PC-9 (cell line): ENCODE measurements around the gene LZTS2. TPM values are rescaled to one million over a fixed set of nuclear protein-coding genes. Genes with fewer than 3 reads are reported as not detected.
A peak's percentile ranks its signal among the peaks of the same experiment; 100 is the strongest.

ENCODE experiments used
- Bru-seq: library from RNA; stranded (reverse); fragments of 400-500 nt; gene quantifications from one replicate; lab custom pipeline; 2021; lab: Mats Ljungman, UMichigan
- BruChase-seq, 2 experiments: library from RNA; stranded (reverse); fragments of 400-500 nt; gene quantifications; one replicate each; lab custom pipeline; 2021; lab: Mats Ljungman, UMichigan
- BruUV-seq: library from RNA; stranded (reverse); fragments of 400-500 nt; replicated peaks from 2 replicates; lab custom pipeline; 2021; lab: Mats Ljungman, UMichigan
- CTCF ChIA-PET: fragments of 300-600 bp; sonication (Branson Sonifier 250); formaldehyde crosslinking; loops from one replicate; lab custom pipeline; 2022; ENCODE audit warnings: antibody characterized with exemption; lab: Charles Lee
- POLR2A ChIA-PET: fragments of 300-600 bp; sonication (Branson Sonifier 250); formaldehyde crosslinking; loops from one replicate; lab custom pipeline; 2022; ENCODE audit warnings: antibody characterized with exemption; ENCODE audit not compliant: unreplicated experiment; lab: Charles Lee
- DNase-seq, 2 experiments: peaks; one replicate each; pipeline versions ENCODE4 v3.0.0 to v3.0.0-alpha.2; 2015 to 2022; ENCODE audit warnings: mixed read lengths in 1 of 2
- H2AFZ ChIP-seq: fragments of 200-600 bp; sonication (generic); 2 replicates; pipeline ENCODE4 v1.8.1; 2017; ENCODE audit warnings: antibody characterized with exemption
- H3F3A ChIP-seq: fragments of 200-600 bp; sonication (generic); 2 replicates; pipeline ENCODE4 v1.8.1; 2017; ENCODE audit warnings: antibody characterized with exemption, mild to moderate bottlenecking, low read depth; ENCODE audit not compliant: insufficient read depth
- H3K27ac ChIP-seq: fragments of 200-600 bp; sonication (generic); 2 replicates; pipeline ENCODE4 v1.6.1; 2016; ENCODE audit warnings: mixed run types
- H3K27me3 ChIP-seq: fragments of 200-600 bp; sonication (generic); 2 replicates; pipeline ENCODE4 v1.6.1; 2016; ENCODE audit warnings: low read depth, mixed run types; ENCODE audit not compliant: insufficient read depth
- H3K36me3 ChIP-seq: fragments of 200-600 bp; sonication (generic); 2 replicates; pipeline ENCODE4 v1.6.1; 2016; ENCODE audit warnings: low read depth, mixed run types
- H3K4me1 ChIP-seq: fragments of 200-600 bp; sonication (generic); replicated peaks from 2 replicates; pipeline ENCODE4 v1.6.1; 2016; ENCODE audit warnings: mixed run types; ENCODE audit not compliant: insufficient read depth
- H3K4me2 ChIP-seq: fragments of 200-600 bp; sonication (generic); 2 replicates; pipeline ENCODE4 v1.6.1; 2017; ENCODE audit warnings: mixed run types
- H3K4me3 ChIP-seq: fragments of 200-600 bp; sonication (generic); 2 replicates; pipeline ENCODE4 v1.6.1; 2016; ENCODE audit warnings: mixed run types
- H3K79me2 ChIP-seq: fragments of 200-600 bp; sonication (generic); 2 replicates; pipeline ENCODE4 v1.6.1; 2017; ENCODE audit warnings: low read depth, mixed run types
- H3K9me2 ChIP-seq: fragments of 200-600 bp; sonication (generic); 2 replicates; pipeline ENCODE4 v1.8.1; 2017; ENCODE audit warnings: mild to moderate bottlenecking; ENCODE audit not compliant: insufficient read depth
- H3K9me3 ChIP-seq: fragments of 200-600 bp; sonication (generic); 2 replicates; pipeline ENCODE4 v1.8.1; 2016; ENCODE audit warnings: low read depth; ENCODE audit not compliant: insufficient read depth
- H4K20me1 ChIP-seq: fragments of 200-600 bp; sonication (generic); 2 replicates; pipeline ENCODE4 v1.8.1; 2017; ENCODE audit not compliant: insufficient read depth
- EZH2 ChIP-seq: fragments of 200-600 bp; sonication (generic); IDR thresholded peaks from 2 replicates; pipeline ENCODE4 v1.8.0; 2017; ENCODE audit warnings: antibody characterized with exemption, low read depth
- intact Hi-C: fragments of 100-400 bp; cut with micrococcal nuclease; formaldehyde crosslinking; loops from one replicate; pipeline ENCODE4 v1.10.0; 2022; ENCODE audit not compliant: unreplicated experiment
- long read RNA-seq: library from polyadenylated mRNA; stranded (forward); transcript quantifications from one replicate; pipeline ENCODE4 v2.0.0, GENCODE V29; 2022
- total RNA-seq: library from RNA; stranded (reverse); gene quantifications from 2 replicates; pipeline ENCODE4 v1.2.3, GENCODE V29; 2021
- TF ChIP-seq, protein P1 (sequence below): fragments of 200-600 bp; sonication (generic); conservative IDR thresholded peaks from 2 replicates; pipeline ENCODE4 v1.6.1; 2017; ENCODE audit warnings: mixed run types, antibody characterized with exemption, mild to moderate bottlenecking, moderate library complexity

The LZTS2 gene
- total RNA-seq: 32.5 and 39.5 TPM in 2 replicates
- Bru-seq, nascent RNA: percentile 46 among the genes with signal in this experiment
- percentile 66 among the genes with signal in this experiment for BruChase-seq, experiment 1, labeled RNA remaining after a 2-hour chase
- BruChase-seq, experiment 2, labeled RNA remaining after a 6-hour chase: percentile 76 among the genes with signal in this experiment
- long read RNA-seq, full-length matches to known transcripts: 7 of 47 reads
- long read RNA-seq, partial matches to known transcripts: 9 of 47 reads
- long read RNA-seq, other reads (novel, unspliced or antisense): 31 of 47 reads

- H3K36me3 ChIP-seq: no peaks in the 10 kb centered on the region
- H3K9me3 ChIP-seq: no peaks in the 10 kb centered on the region
- peaks cover 5% of the 10 kb centered on the region; the same call in 1 of the 2 replicates for H3F3A ChIP-seq
- no peak for TF ChIP-seq EZH2
- TF ChIP-seq, protein P1, sequence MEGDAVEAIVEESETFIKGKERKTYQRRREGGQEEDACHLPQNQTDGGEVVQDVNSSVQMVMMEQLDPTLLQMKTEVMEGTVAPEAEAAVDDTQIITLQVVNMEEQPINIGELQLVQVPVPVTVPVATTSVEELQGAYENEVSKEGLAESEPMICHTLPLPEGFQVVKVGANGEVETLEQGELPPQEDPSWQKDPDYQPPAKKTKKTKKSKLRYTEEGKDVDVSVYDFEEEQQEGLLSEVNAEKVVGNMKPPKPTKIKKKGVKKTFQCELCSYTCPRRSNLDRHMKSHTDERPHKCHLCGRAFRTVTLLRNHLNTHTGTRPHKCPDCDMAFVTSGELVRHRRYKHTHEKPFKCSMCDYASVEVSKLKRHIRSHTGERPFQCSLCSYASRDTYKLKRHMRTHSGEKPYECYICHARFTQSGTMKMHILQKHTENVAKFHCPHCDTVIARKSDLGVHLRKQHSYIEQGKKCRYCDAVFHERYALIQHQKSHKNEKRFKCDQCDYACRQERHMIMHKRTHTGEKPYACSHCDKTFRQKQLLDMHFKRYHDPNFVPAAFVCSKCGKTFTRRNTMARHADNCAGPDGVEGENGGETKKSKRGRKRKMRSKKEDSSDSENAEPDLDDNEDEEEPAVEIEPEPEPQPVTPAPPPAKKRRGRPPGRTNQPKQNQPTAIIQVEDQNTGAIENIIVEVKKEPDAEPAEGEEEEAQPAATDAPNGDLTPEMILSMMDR: no peak
- no peak for DNase-seq
- no TSS peak for BruUV-seq
- no peaks in the 10 kb centered on the region; the same call in 1 of the 2 replicates for H4K20me1 ChIP-seq
- peak within 1 kb of the TSS; percentile 93 for H3K4me2 ChIP-seq
- POLR2A ChIA-PET: interaction anchor here (0.7 kb wide), 1 partner anchor 90 kb away, joined by 4 read pairs; no protein-coding TSS in a partner anchor
- H3K4me1 ChIP-seq: peaks cover 11% of the 10 kb centered on the region
- H3K9me2 ChIP-seq: no peaks in the 10 kb centered on the region
- CTCF ChIA-PET: no interaction called here
- H3K4me3 ChIP-seq: peak within 1 kb of the TSS; percentile 76
- 0 out of 2 replicates have a peak, but pooled peaks cover 5% of the 10 kb centered on the region for H3K79me2 ChIP-seq
- intact Hi-C loops: no loop called here
- H3K27ac ChIP-seq: 0 out of 2 replicates have a peak within 1 kb of the TSS, but pooled peaks have one; percentile 12
- no peaks in the 10 kb centered on the region for H3K27me3 ChIP-seq
- H2AFZ ChIP-seq: peak within 1 kb of the TSS; percentile 88
Measured at GRCh38 chr10:100999742-101000126, at the start of gene LZTS2. LZTS2 (plus strand) TSS chr10:100999808; CDS start chr10:101002539, 2,731 bp downstream.

DNA sequence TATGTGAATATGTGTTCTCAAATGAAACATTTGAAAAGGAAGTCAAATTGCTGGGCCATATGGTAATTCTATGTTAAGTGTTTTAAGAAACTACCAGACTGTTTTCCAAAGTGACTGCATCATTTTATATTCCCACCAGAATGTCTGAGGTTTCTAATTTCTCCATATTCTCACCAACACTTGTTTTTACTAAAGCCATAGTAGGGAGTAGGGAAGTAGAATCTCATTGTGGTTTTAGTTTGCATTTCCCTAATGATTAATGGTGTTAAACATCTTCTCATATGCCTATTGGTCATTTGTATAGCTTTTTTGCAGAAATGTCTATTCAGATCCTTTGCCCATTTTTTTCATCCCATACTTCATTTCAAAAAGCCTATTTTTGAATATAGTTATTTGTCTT, 39.4 kb upstream of the LZTS2 start:
- no peak overlapping the region for H2AFZ ChIP-seq
- H3K27me3 ChIP-seq: no peaks in the 10 kb centered on the region
- intact Hi-C loops: loop anchor here (5.0 kb wide), 1 partner anchor 33 kb away; no protein-coding TSS in a partner anchor
- no peak overlapping the region for H3K27ac ChIP-seq
- H3K4me1 ChIP-seq: no peaks in the 10 kb centered on the region
- ChIA-PET CTCF (no interaction called here), POLR2A (no interaction called here)
- no peak for DNase-seq
- H3K79me2 ChIP-seq: no peaks in the 10 kb centered on the region
- no peak overlapping the region for H3K4me2 ChIP-seq
- H3K4me3 ChIP-seq: no peak overlapping the region
- no peaks in the 10 kb centered on the region for H3K9me3 ChIP-seq
- no peaks in the 10 kb centered on the region for H3F3A ChIP-seq
- no peaks in the 10 kb centered on the region for H3K9me2 ChIP-seq
- H3K36me3 ChIP-seq: 0 out of 2 replicates have a peak, but pooled peaks cover 7% of the 10 kb centered on the region
- no TSS peak for BruUV-seq
- H4K20me1 ChIP-seq: no peaks in the 10 kb centered on the region
- TF ChIP-seq, protein P1: no peak
- no peak for TF ChIP-seq EZH2

DNA sequence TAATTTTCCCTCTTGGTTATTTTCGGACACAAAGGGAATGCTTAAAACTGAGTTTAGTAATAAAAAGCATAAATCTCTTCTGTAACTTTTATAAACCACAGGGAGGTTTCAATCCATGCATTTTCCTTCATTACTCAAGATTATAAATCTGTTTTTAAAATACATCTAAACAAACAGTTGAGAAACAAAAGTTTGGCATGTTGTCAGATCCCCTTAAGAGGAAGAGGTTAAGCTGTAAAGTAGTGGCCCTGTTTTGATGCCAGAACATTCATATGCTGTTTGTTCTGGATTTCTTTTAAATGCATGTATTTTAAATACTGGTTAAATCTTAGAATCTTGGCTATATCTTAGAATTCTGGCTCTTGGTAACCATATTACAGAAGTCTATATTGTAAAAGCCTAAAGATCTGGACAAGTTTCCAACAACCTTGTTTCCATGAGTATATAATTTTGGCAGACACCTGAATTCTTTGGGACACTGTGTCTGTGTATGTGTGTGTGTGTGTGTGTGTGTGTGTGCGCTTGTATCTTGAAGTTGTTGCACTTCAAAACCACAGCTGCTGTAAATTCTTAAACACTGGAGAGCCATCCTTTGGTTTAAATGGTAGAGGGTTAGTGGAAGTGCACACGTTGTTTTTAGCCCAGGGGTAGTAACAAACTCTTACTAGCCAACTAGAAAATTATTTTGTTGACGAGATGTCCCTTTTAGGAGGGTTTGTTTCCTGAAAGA, 37.1 kb upstream of the LZTS2 start:
- no peaks in the 10 kb centered on the region for H3K79me2 ChIP-seq
- intact Hi-C loops: loop anchor here (5.0 kb wide), 1 partner anchor 35 kb away; no protein-coding TSS in a partner anchor
- no peak for TF ChIP-seq EZH2
- no peak overlapping the region for H3K4me3 ChIP-seq
- no peaks in the 10 kb centered on the region for H3K9me2 ChIP-seq
- ChIA-PET POLR2A (interaction anchor here (0.7 kb wide), 1 partner anchor 101 kb away, joined by 5 read pairs; no protein-coding TSS in a partner anchor), CTCF (no interaction called here)
- no peaks in the 10 kb centered on the region for H3F3A ChIP-seq
- no TSS peak for BruUV-seq
- no peaks in the 10 kb centered on the region for H3K4me1 ChIP-seq
- no peak for DNase-seq
- 0 out of 2 replicates have a peak, but pooled peaks cover 7% of the 10 kb centered on the region for H3K36me3 ChIP-seq
- no peak overlapping the region for H3K4me2 ChIP-seq
- no peaks in the 10 kb centered on the region for H3K27me3 ChIP-seq
- no peak overlapping the region for H2AFZ ChIP-seq
- no peak overlapping the region for H3K27ac ChIP-seq
- no peaks in the 10 kb centered on the region for H4K20me1 ChIP-seq
- H3K9me3 ChIP-seq: no peaks in the 10 kb centered on the region
